ENCODE results near the gene TGM4. TPM values are rescaled to one million over a fixed set of nuclear protein-coding genes. Genes with fewer than 3 reads are reported as not detected.

The TGM4 gene
- total and polyA plus RNA-seq, 2 experiments from 2014 or later, result not detected

DNA sequence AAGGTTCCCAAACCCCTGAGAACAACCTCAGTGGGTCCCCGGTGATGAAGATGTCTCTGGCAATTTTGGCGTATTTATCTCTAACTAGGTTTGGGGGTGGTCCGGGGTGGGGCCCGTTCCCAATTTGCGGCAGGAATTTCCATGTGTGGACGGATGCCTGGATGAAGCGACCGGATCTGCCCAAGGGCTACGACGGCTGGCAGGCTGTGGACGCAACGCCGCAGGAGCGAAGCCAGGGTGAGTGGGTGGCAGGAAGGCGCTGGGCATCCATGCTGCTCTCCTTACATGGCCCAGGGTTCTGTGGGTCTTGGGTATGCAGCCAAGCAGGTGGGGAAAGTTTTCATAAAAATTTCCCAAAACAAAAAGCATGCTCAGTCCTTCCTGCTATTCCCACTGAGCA, 29.3 kb downstream of the TGM4 start (continued):
- no peak for TF ChIP-seq CREB1 (CRISPR knock-in tag; IDR thresholded peaks at IDR 0.05; ENCODE audit: low read depth)

DNA sequence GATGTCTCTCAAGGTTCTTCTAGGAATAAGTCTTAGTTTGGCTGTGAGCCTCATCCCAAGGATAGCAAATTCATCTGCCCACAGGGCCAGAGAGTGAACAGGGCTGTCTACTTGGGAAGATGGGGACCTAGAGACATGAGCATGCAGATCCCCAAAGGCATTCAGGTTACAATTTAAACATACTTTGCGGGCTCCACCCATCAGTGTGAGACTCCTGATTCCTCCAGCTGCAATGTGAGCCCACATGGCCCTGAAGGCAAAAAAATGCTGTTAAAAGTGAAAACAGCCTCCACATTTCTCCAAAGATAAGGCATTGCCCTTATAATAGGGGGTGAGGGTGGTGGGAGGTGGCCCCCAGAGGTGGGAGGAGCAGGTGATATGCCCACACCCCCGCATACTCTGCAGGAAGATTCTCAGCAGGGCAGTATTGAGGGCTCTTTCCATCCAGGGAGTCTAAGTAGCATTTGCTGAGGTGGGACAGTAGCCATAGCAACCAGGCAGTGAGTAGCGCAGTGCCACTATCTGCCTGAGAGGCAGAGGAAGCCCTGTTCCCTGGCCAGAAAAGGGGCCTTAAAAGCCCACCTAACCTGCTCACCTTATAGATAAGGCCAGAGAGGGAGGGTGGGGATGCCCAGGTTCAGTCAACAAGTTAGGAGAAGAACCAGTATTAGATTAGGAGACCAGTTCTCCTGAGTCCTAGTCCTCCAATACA, 31.2 kb downstream of the TGM4 start:
- no peaks in the 10 kb centered on the region for H3K4me1 Mint-ChIP-seq
- H3K4me3 Mint-ChIP-seq, result no peak overlapping the region
- Histone ChIP-seq H4K20me1 (replicated peaks; ENCODE audit: insufficient read depth) (no peaks in the 10 kb centered on the region), H2AFZ (no peak overlapping the region), H3K4me2 (no peak overlapping the region), H3K79me2 (replicated peaks; ENCODE audit: insufficient read depth) (no peaks in the 10 kb centered on the region), H3K27me3 (ENCODE audit: insufficient read depth) (no peaks in the 10 kb centered on the region), H3K4me3 (no peak overlapping the region), H3K9me2 (ENCODE audit: insufficient read depth) (peaks cover 4% of the 10 kb centered on the region; the same call in 1 of the 2 replicates), H3K4me1 (ENCODE audit: insufficient read depth) (no peaks in the 10 kb centered on the region), H3K27ac (ENCODE audit: low read depth) (no peak overlapping the region), H3K36me3 (ENCODE audit: insufficient read depth) (no peaks in the 10 kb centered on the region), H3F3A (replicated peaks; ENCODE audit: low read depth) (no peaks in the 10 kb centered on the region)
- TF ChIP-seq POLR2AphosphoS5 (IDR thresholded peaks at IDR 0.05; ENCODE audit: low read depth), result no peak
- TF ChIP-seq ZNF114 (CRISPR knock-in tag; IDR thresholded peaks at IDR 0.05), result no peak
- TF ChIP-seq, protein P1, sequence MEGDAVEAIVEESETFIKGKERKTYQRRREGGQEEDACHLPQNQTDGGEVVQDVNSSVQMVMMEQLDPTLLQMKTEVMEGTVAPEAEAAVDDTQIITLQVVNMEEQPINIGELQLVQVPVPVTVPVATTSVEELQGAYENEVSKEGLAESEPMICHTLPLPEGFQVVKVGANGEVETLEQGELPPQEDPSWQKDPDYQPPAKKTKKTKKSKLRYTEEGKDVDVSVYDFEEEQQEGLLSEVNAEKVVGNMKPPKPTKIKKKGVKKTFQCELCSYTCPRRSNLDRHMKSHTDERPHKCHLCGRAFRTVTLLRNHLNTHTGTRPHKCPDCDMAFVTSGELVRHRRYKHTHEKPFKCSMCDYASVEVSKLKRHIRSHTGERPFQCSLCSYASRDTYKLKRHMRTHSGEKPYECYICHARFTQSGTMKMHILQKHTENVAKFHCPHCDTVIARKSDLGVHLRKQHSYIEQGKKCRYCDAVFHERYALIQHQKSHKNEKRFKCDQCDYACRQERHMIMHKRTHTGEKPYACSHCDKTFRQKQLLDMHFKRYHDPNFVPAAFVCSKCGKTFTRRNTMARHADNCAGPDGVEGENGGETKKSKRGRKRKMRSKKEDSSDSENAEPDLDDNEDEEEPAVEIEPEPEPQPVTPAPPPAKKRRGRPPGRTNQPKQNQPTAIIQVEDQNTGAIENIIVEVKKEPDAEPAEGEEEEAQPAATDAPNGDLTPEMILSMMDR (conservative IDR thresholded peaks at IDR 0.05; ENCODE audit: low read depth in 2 of 2), result no peak
- TF ChIP-seq, protein P2, sequence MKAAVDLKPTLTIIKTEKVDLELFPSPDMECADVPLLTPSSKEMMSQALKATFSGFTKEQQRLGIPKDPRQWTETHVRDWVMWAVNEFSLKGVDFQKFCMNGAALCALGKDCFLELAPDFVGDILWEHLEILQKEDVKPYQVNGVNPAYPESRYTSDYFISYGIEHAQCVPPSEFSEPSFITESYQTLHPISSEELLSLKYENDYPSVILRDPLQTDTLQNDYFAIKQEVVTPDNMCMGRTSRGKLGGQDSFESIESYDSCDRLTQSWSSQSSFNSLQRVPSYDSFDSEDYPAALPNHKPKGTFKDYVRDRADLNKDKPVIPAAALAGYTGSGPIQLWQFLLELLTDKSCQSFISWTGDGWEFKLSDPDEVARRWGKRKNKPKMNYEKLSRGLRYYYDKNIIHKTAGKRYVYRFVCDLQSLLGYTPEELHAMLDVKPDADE (IDR thresholded peaks at IDR 0.05), result no peak
- DNase-seq (ENCODE audit: low spot score) (peak; percentile 32), ATAC-seq (peak; percentile 82)
- peaks cover 6% of the 10 kb centered on the region for H3K27me3 Mint-ChIP-seq (ENCODE audit: insufficient read depth, low read depth, poor library complexity)
- peaks cover 3% of the 10 kb centered on the region; the same call in 1 of the 3 replicates for H3K9me3 Mint-ChIP-seq
- no peaks in the 10 kb centered on the region; the same call in 2 of the 3 replicates for H3K36me3 Mint-ChIP-seq (ENCODE audit: low read depth)
- no peak overlapping the region for H3K27ac Mint-ChIP-seq

DNA sequence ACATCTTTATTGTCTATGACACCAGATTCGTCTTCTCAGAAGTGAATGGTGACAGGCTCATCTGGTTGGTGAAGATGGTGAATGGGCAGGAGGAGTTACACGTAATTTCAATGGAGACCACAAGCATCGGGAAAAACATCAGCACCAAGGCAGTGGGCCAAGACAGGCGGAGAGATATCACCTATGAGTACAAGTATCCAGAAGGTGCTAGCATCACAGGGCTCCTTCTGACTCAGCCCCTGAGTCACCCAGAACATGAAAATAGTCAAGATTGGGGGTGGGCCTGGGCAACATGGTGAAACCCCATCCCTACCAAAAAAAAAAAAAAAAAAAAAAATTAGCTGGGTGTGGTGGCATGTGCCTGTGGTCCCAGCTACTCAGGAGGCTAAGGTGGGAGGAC, 32.6 kb downstream of the TGM4 start:
- Histone ChIP-seq H2AFZ (no peak overlapping the region), H3K9me2 (ENCODE audit: insufficient read depth) (peaks cover 4% of the 10 kb centered on the region; the same call in 1 of the 2 replicates), H4K20me1 (replicated peaks; ENCODE audit: insufficient read depth) (no peaks in the 10 kb centered on the region), H3K4me1 (ENCODE audit: insufficient read depth) (no peaks in the 10 kb centered on the region), H3K4me3 (no peak overlapping the region), H3F3A (replicated peaks; ENCODE audit: low read depth) (no peaks in the 10 kb centered on the region), H3K27me3 (ENCODE audit: insufficient read depth) (no peaks in the 10 kb centered on the region), H3K27ac (ENCODE audit: low read depth) (no peak overlapping the region), H3K79me2 (replicated peaks; ENCODE audit: insufficient read depth) (no peaks in the 10 kb centered on the region), H3K4me2 (no peak overlapping the region), H3K36me3 (ENCODE audit: insufficient read depth) (no peaks in the 10 kb centered on the region)
- DNase-seq (ENCODE audit: low spot score) (no peak), ATAC-seq (no peak)
- no peak overlapping the region for H3K27ac Mint-ChIP-seq
- H3K36me3 Mint-ChIP-seq (ENCODE audit: low read depth), result no peaks in the 10 kb centered on the region; the same call in 2 of the 3 replicates
- H3K4me3 Mint-ChIP-seq, result no peak overlapping the region
- peaks cover 6% of the 10 kb centered on the region for H3K27me3 Mint-ChIP-seq (ENCODE audit: insufficient read depth, low read depth, poor library complexity)
- no peaks in the 10 kb centered on the region for H3K4me1 Mint-ChIP-seq
- H3K9me3 Mint-ChIP-seq, result peaks cover 3% of the 10 kb centered on the region; the same call in 1 of the 3 replicates
- TF ChIP-seq NANOG (IDR thresholded peaks at IDR 0.05; ENCODE audit: borderline replicate concordance) (no peak), JUNB (IDR thresholded peaks at IDR 0.05; ENCODE audit: unreplicated experiment) (no peak), POLR2AphosphoS5 (IDR thresholded peaks at IDR 0.05; ENCODE audit: low read depth) (no peak), CREB1 (CRISPR knock-in tag; IDR thresholded peaks at IDR 0.05; ENCODE audit: low read depth) (no peak), ZNF114 (CRISPR knock-in tag; IDR thresholded peaks at IDR 0.05) (no peak), EZH2 (IDR thresholded peaks at IDR 0.05; ENCODE audit: low read depth, unreplicated experiment) (no peak), ZNF331 (CRISPR knock-in tag; IDR thresholded peaks at IDR 0.05; ENCODE audit: low read depth) (no peak)
- TF ChIP-seq, protein P3, sequence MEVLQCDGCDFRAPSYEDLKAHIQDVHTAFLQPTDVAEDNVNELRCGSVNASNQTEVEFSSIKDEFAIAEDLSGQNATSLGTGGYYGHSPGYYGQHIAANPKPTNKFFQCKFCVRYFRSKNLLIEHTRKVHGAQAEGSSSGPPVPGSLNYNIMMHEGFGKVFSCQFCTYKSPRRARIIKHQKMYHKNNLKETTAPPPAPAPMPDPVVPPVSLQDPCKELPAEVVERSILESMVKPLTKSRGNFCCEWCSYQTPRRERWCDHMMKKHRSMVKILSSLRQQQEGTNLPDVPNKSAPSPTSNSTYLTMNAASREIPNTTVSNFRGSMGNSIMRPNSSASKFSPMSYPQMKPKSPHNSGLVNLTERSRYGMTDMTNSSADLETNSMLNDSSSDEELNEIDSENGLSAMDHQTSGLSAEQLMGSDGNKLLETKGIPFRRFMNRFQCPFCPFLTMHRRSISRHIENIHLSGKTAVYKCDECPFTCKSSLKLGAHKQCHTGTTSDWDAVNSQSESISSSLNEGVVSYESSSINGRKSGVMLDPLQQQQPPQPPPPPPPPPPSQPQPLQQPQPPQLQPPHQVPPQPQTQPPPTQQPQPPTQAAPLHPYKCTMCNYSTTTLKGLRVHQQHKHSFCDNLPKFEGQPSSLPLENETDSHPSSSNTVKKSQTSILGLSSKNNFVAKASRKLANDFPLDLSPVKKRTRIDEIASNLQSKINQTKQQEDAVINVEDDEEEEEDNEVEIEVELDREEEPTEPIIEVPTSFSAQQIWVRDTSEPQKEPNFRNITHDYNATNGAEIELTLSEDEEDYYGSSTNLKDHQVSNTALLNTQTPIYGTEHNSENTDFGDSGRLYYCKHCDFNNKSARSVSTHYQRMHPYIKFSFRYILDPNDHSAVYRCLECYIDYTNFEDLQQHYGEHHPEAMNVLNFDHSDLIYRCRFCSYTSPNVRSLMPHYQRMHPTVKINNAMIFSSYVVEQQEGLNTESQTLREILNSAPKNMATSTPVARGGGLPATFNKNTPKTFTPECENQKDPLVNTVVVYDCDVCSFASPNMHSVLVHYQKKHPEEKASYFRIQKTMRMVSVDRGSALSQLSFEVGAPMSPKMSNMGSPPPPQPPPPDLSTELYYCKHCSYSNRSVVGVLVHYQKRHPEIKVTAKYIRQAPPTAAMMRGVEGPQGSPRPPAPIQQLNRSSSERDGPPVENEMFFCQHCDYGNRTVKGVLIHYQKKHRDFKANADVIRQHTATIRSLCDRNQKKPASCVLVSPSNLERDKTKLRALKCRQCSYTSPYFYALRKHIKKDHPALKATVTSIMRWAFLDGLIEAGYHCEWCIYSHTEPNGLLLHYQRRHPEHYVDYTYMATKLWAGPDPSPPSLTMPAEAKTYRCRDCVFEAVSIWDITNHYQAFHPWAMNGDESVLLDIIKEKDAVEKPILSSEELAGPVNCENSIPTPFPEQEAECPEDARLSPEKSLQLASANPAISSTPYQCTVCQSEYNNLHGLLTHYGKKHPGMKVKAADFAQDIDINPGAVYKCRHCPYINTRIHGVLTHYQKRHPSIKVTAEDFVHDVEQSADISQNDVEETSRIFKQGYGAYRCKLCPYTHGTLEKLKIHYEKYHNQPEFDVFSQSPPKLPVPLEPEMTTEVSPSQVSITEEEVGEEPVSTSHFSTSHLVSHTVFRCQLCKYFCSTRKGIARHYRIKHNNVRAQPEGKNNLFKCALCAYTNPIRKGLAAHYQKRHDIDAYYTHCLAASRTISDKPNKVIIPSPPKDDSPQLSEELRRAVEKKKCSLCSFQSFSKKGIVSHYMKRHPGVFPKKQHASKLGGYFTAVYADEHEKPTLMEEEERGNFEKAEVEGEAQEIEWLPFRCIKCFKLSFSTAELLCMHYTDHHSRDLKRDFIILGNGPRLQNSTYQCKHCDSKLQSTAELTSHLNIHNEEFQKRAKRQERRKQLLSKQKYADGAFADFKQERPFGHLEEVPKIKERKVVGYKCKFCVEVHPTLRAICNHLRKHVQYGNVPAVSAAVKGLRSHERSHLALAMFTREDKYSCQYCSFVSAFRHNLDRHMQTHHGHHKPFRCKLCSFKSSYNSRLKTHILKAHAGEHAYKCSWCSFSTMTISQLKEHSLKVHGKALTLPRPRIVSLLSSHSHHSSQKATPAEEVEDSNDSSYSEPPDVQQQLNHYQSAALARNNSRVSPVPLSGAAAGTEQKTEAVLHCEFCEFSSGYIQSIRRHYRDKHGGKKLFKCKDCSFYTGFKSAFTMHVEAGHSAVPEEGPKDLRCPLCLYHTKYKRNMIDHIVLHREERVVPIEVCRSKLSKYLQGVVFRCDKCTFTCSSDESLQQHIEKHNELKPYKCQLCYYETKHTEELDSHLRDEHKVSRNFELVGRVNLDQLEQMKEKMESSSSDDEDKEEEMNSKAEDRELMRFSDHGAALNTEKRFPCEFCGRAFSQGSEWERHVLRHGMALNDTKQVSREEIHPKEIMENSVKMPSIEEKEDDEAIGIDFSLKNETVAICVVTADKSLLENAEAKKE (CRISPR knock-in tag; IDR thresholded peaks at IDR 0.05), result no peak
